ENCODE measurements around the gene MTUS2.

The MTUS2 gene

DNA sequence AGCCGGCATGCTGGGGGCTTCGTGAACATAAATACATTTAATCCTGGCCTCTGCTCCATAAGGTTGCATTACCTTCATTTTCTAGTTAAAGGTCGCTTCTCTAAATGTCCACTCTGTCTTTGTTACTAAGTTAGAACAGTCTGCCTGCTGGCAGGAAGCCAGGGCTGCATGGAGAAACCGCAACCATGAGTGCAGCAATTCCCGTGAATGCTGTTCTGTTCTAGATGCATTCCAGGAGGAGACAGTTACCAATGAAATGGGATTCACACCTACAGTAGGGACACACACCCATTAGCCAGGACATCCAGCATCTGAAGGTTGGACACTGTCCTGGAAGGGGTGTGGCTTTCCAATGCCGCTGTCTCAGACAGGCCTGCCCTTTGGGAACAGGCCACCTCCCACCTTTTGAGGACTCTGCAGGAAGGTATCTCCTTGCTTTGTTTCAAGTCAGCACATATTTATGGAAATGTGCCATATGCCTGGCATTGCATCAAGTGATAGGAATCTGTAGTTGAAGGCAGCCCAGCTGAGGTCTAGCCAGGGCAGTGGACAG is 645.7 kb downstream of the MTUS2 start:
- peaks cover 8% of the 10 kb centered on the region; the same call in 1 of the 2 replicates for H3K4me1 ChIP-seq (ENCODE audit: control insufficient read depth, insufficient read depth, low read length)
- H3K9ac ChIP-seq (ENCODE audit: low read length): no peak overlapping the region
- H3K27me3 ChIP-seq (ENCODE audit: control insufficient read depth, insufficient read depth, low read length): no peaks in the 10 kb centered on the region
- no peak overlapping the region for H3K27ac ChIP-seq (ENCODE audit: low read depth, low read length)
- H3K9me3 ChIP-seq (ENCODE audit: control insufficient read depth, insufficient read depth, low read depth, low read length): no peaks in the 10 kb centered on the region
- no peak overlapping the region for H3K4me3 ChIP-seq (ENCODE audit: low read depth, low read length)
- H3K36me3 ChIP-seq (ENCODE audit: control insufficient read depth, insufficient read depth, low read length): no peaks in the 10 kb centered on the region

DNA sequence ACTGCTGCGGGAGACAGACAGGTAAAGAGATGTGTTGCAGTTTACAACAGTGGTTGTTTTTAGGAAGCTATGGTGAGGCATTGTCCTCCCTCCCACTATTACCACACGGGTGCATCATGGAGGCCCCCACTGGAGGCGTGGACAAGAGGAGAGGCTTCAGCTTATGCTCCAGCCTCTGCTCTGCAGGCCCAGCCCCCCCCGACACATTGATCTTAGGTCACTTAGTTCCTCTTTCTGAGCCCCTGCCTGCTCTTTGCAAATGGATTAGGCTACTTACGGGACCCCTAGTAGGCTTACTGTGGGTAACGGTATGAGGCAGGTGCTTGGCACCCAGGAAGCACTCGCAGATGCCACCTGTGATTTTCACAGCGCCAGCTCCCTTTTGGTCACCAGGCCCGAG is 651.4 kb downstream of the MTUS2 start:
- no peaks in the 10 kb centered on the region for H3K9me3 ChIP-seq (ENCODE audit: control insufficient read depth, insufficient read depth, low read depth, low read length)
- no peaks in the 10 kb centered on the region for H3K36me3 ChIP-seq (ENCODE audit: control insufficient read depth, insufficient read depth, low read length)
- H3K9ac ChIP-seq (ENCODE audit: low read length): no peak overlapping the region
- no peak overlapping the region for H3K4me3 ChIP-seq (ENCODE audit: low read depth, low read length)
- H3K27me3 ChIP-seq (ENCODE audit: control insufficient read depth, insufficient read depth, low read length): no peaks in the 10 kb centered on the region
- no peaks in the 10 kb centered on the region for H3K4me1 ChIP-seq (ENCODE audit: control insufficient read depth, insufficient read depth, low read length)
- H3K27ac ChIP-seq (ENCODE audit: low read depth, low read length): no peak overlapping the region

DNA sequence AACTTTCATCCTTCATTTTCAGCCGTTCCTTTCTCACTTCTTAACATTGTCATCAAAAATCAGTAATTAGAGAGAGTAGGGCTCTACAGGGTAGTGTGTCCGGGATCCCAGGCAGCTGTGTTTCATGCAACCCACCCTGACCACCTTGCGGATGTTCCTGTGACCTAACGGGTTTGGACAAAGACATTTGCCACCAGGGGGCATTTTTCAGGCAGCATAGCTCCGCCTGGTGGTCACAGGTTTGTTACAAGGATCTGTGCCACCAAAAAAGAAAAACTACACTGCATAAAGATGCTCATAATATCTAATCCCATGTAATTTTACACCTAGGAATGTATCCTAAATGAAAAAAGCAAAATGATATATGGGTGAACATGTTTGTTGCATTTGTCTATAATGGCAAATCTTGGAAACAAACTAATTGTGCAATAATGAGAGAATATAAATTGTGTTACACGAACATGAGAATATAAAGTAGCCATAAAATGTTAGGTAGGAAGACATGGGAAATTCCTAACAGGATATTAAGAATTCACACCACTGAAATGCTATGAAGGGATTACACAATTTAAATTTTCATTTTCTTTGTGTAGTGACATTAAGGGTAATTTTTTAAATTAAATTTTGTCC is 652.3 kb downstream of the MTUS2 start:
- no peaks in the 10 kb centered on the region for H3K36me3 ChIP-seq (ENCODE audit: control insufficient read depth, insufficient read depth, low read length)
- H3K4me3 ChIP-seq (ENCODE audit: low read depth, low read length): no peak overlapping the region
- H3K9ac ChIP-seq (ENCODE audit: low read length): no peak overlapping the region
- H3K27ac ChIP-seq (ENCODE audit: low read depth, low read length): no peak overlapping the region
- no peaks in the 10 kb centered on the region for H3K9me3 ChIP-seq (ENCODE audit: control insufficient read depth, insufficient read depth, low read depth, low read length)
- H3K4me1 ChIP-seq (ENCODE audit: control insufficient read depth, insufficient read depth, low read length): no peaks in the 10 kb centered on the region
- no peaks in the 10 kb centered on the region for H3K27me3 ChIP-seq (ENCODE audit: control insufficient read depth, insufficient read depth, low read length)

DNA sequence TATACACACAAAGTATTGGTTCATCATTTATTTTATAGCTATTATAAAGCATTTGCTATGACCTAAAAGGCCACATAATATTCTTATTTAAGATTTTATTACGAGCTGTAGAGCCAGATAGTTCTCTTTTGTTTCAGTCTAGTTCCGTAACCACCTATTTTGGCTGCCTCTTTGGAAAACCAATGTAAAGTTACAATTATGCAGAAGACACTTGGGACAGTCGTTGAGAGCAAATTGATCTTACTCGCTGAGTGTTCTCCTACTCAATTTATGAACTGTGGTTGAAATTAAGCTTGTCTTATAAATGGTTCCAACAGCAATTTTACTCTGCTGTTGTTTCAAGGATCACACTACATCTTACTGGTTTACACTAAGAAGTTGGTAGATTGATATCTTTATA is 653.0 kb downstream of the MTUS2 start:
- Histone ChIP-seq H3K9ac (ENCODE audit: low read length) (no peak overlapping the region), H3K9me3 (ENCODE audit: control insufficient read depth, insufficient read depth, low read depth, low read length) (no peaks in the 10 kb centered on the region), H3K4me1 (ENCODE audit: control insufficient read depth, insufficient read depth, low read length) (no peaks in the 10 kb centered on the region), H3K27me3 (ENCODE audit: control insufficient read depth, insufficient read depth, low read length) (no peaks in the 10 kb centered on the region), H3K36me3 (ENCODE audit: control insufficient read depth, insufficient read depth, low read length) (no peaks in the 10 kb centered on the region), H3K4me3 (ENCODE audit: low read depth, low read length) (no peak overlapping the region), H3K27ac (ENCODE audit: low read depth, low read length) (no peak overlapping the region)

DNA sequence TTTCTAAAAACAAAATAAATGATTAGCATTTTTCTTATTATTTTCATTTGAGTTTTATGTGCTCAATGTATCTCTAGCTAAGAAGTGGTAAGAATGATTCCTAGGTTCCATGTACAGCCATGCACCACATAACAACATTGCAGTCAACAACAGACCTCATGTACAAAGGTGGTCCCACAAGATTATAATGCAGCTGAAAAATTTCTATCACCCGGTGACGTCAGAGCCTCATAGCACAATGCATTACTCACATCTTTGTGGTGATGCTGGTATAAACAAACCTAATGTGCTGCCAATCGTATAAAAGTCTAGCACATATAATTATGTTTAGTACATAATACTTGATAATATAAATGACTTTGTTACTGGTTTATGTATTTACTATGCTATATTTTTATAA is 654.9 kb downstream of the MTUS2 start:
- H3K27me3 ChIP-seq (ENCODE audit: control insufficient read depth, insufficient read depth, low read length): no peaks in the 10 kb centered on the region
- H3K27ac ChIP-seq (ENCODE audit: low read depth, low read length): no peak overlapping the region
- no peaks in the 10 kb centered on the region for H3K36me3 ChIP-seq (ENCODE audit: control insufficient read depth, insufficient read depth, low read length)
- H3K9ac ChIP-seq (ENCODE audit: low read length): no peak overlapping the region
- no peaks in the 10 kb centered on the region for H3K9me3 ChIP-seq (ENCODE audit: control insufficient read depth, insufficient read depth, low read depth, low read length)
- H3K4me1 ChIP-seq (ENCODE audit: control insufficient read depth, insufficient read depth, low read length): no peaks in the 10 kb centered on the region
- H3K4me3 ChIP-seq (ENCODE audit: low read depth, low read length): no peak overlapping the region

DNA sequence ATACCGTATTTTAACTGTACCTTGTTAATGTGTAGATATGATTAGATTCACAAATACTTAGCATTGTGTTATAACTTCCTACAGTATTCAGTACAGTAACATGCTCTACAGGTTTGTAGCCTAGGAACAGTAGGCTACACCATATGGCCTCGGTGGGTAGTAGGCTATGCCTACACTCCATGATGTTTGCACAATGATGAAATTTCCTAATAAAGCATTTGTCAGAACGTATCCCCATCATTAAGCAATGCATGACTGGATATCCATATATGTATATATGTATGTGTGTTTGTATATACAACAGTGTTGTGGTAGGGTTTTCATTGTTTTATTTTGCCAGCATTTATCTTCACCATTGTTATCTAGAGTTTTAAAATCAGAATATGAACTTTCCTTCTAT is 655.9 kb downstream of the MTUS2 start:
- no peaks in the 10 kb centered on the region for H3K4me1 ChIP-seq (ENCODE audit: control insufficient read depth, insufficient read depth, low read length)
- no peak overlapping the region for H3K27ac ChIP-seq (ENCODE audit: low read depth, low read length)
- H3K9ac ChIP-seq (ENCODE audit: low read length): no peak overlapping the region
- H3K9me3 ChIP-seq (ENCODE audit: control insufficient read depth, insufficient read depth, low read depth, low read length): no peaks in the 10 kb centered on the region
- no peak overlapping the region for H3K4me3 ChIP-seq (ENCODE audit: low read depth, low read length)
- no peaks in the 10 kb centered on the region for H3K27me3 ChIP-seq (ENCODE audit: control insufficient read depth, insufficient read depth, low read length)
- no peaks in the 10 kb centered on the region for H3K36me3 ChIP-seq (ENCODE audit: control insufficient read depth, insufficient read depth, low read length)

DNA sequence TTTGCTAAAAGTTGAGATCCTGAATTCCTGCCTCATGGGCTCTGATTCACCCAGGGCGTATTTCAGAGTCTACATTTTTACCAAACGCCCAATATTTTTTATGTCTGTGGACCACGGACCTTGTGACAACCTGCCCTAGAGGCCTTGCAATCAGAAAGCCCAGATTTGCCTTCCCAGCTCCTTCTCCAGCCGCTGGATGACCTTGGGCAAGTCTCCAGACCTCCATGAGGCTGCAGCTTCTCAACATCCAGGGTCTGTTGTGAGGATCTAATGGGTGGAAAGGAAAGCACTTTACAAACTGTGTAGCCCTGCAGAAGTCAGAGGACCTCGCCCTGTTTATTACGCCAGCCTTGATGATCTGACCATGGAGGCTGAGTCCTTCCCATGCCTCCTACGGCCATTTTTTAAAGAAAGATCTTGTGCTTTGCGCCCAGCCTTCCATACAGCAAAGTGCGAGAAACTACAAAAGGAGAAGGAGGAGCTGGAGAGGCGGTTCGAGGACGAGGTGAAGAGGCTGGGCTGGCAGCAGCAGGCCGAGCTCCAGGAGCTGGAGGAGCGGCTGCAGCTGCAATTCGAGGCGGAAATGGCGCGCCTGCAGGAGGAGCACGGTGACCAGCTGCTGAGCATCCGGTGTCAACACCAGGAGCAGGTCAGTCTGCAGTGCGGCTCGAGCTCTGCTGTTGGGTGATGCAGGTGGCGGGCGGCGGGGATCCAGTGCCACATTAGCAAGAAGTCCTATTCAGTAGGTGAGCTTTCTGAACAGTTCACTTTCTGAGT is 659.8 kb downstream of the MTUS2 start:
- Histone ChIP-seq H3K27me3 (ENCODE audit: control insufficient read depth, insufficient read depth, low read length) (no peaks in the 10 kb centered on the region), H3K9ac (ENCODE audit: low read length) (no peak overlapping the region), H3K9me3 (ENCODE audit: control insufficient read depth, insufficient read depth, low read depth, low read length) (no peaks in the 10 kb centered on the region), H3K4me3 (ENCODE audit: low read depth, low read length) (no peak overlapping the region), H3K27ac (ENCODE audit: low read depth, low read length) (no peak overlapping the region), H3K36me3 (ENCODE audit: control insufficient read depth, insufficient read depth, low read length) (no peaks in the 10 kb centered on the region), H3K4me1 (ENCODE audit: control insufficient read depth, insufficient read depth, low read length) (peaks cover 13% of the 10 kb centered on the region)

DNA sequence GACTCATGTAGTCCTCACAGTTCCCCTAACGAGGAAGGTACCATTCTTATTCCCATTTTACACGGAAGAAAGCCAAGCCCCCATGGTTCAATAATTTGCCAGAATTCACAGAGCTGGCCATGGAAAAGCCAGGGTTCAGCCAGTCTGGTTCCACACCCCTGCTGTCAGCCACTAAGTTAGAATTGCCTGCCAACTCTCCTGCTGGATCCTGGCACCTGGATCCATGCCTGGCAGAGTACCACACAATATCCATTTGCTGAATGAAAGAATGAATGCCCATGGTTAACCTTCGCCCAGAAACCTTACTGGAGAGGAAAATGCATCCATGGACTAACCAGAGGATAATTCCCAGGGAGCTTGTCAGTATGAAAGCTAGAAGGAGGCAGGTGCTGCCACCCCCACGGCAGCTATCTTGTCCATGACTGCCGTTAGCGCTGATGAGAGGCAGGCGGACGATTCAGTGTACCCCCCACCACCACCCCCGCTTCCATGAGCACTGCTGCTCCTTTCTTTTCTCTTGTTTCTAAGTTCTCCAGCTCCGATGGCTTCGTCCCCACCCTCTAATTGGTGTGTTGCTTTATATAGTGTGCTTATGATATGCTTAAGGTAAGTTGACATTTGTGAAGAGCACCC is 660.9 kb downstream of the MTUS2 start:
- peaks cover 13% of the 10 kb centered on the region for H3K4me1 ChIP-seq (ENCODE audit: control insufficient read depth, insufficient read depth, low read length)
- no peak overlapping the region for H3K27ac ChIP-seq (ENCODE audit: low read depth, low read length)
- H3K4me3 ChIP-seq (ENCODE audit: low read depth, low read length): no peak overlapping the region
- no peaks in the 10 kb centered on the region for H3K36me3 ChIP-seq (ENCODE audit: control insufficient read depth, insufficient read depth, low read length)
- H3K9ac ChIP-seq (ENCODE audit: low read length): no peak overlapping the region
- H3K9me3 ChIP-seq (ENCODE audit: control insufficient read depth, insufficient read depth, low read depth, low read length): no peaks in the 10 kb centered on the region
- H3K27me3 ChIP-seq (ENCODE audit: control insufficient read depth, insufficient read depth, low read length): no peaks in the 10 kb centered on the region

DNA sequence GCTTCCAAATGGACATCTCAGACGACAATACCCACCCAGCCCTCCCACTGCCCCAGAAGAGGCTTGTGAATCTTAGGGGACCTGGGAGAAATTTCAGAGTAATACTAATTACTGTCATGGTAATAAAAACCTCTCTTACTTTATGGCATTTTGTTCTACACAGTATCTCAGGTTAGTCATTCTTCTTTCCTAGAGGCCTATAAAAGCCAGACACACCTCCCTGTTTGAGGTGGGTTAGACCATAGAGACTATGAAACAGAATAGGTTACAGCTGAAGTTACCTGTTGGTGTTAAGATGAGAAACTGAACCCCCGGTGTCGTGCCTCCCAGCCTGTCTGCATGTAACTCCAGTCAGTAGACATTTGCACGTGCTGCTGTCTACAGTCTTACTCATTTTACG is 661.5 kb downstream of the MTUS2 start:
- Histone ChIP-seq H3K9me3 (ENCODE audit: control insufficient read depth, insufficient read depth, low read depth, low read length) (no peaks in the 10 kb centered on the region), H3K36me3 (ENCODE audit: control insufficient read depth, insufficient read depth, low read length) (no peaks in the 10 kb centered on the region), H3K27me3 (ENCODE audit: control insufficient read depth, insufficient read depth, low read length) (no peaks in the 10 kb centered on the region), H3K27ac (ENCODE audit: low read depth, low read length) (no peak overlapping the region), H3K4me3 (ENCODE audit: low read depth, low read length) (no peak overlapping the region), H3K9ac (ENCODE audit: low read length) (no peak overlapping the region), H3K4me1 (ENCODE audit: control insufficient read depth, insufficient read depth, low read length) (peaks cover 13% of the 10 kb centered on the region)

DNA sequence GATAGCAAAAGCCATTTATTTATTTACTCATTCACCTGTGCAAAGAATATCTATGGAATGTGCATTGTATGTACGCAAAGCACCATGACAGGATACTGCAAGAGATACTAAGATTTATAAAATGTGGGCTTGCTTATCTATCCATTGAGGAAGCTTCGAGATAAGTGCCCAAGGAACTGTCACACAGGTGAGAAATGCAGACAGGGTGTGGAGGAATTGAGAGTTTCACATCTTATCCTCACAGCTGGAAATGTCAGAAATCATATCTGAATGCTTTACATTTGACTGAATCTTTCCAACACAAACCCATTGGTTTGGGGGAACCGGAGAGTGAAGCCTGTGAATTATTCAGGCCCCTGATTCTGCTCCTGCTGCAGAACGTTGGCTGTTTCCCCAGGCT is 662.4 kb downstream of the MTUS2 start:
- Histone ChIP-seq H3K36me3 (ENCODE audit: control insufficient read depth, insufficient read depth, low read length) (no peaks in the 10 kb centered on the region), H3K9ac (ENCODE audit: low read length) (no peak overlapping the region), H3K4me3 (ENCODE audit: low read depth, low read length) (no peak overlapping the region), H3K4me1 (ENCODE audit: control insufficient read depth, insufficient read depth, low read length) (peaks cover 18% of the 10 kb centered on the region), H3K9me3 (ENCODE audit: control insufficient read depth, insufficient read depth, low read depth, low read length) (no peaks in the 10 kb centered on the region), H3K27me3 (ENCODE audit: control insufficient read depth, insufficient read depth, low read length) (no peaks in the 10 kb centered on the region), H3K27ac (ENCODE audit: low read depth, low read length) (no peak overlapping the region)

DNA sequence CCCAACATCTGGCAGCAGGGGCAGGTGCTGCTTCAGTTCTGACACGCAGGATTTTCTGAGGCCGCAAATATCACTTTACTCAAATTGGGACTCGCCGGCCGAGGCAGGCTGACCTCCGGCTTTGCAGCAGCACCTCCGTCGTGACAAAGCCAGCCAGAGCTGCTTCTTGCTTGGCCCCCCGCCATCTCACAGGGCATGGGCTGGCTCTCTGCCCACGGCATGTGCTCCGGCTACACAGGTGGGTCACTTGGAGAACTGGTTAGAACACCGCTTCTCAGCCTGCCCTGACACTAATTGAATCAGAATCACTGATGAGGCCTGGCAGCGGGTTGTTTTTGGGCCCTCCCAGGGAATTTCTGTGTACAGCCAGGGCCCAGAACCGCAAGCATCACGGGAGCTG is 663.1 kb downstream of the MTUS2 start:
- Histone ChIP-seq H3K9ac (ENCODE audit: low read length) (no peak overlapping the region), H3K27me3 (ENCODE audit: control insufficient read depth, insufficient read depth, low read length) (no peaks in the 10 kb centered on the region), H3K4me1 (ENCODE audit: control insufficient read depth, insufficient read depth, low read length) (peaks cover 25% of the 10 kb centered on the region), H3K27ac (ENCODE audit: low read depth, low read length) (no peak overlapping the region), H3K36me3 (ENCODE audit: control insufficient read depth, insufficient read depth, low read length) (no peaks in the 10 kb centered on the region), H3K9me3 (ENCODE audit: control insufficient read depth, insufficient read depth, low read depth, low read length) (no peaks in the 10 kb centered on the region), H3K4me3 (ENCODE audit: low read depth, low read length) (no peak overlapping the region)
